Upper lobe of left lung (tissue), 4 donors: ENCODE results near the gene ANKRD34B.

Experiments
- EP300 ChIP-seq, 4 donors: sonication (generic); formaldehyde crosslinking; IDR thresholded peaks; one replicate each; pipeline ENCODE4 v1.5.1; 2017; ENCODE audit warnings: antibody characterized with exemption in 4 of 4, control low read depth in 2 of 4
- POLR2AphosphoS5 ChIP-seq, 2 donors: sonication (generic); formaldehyde crosslinking; IDR thresholded peaks; one replicate each; pipeline ENCODE4 v1.5.1; 2017; ENCODE audit warnings: antibody characterized with exemption in 2 of 2
- TF ChIP-seq, protein P1 (sequence below), 6 experiments: fragments of 450-650 bp in 4 of 6; fragments of 200-600 bp in 2 of 6; sonication (generic) in 2 of 6; IDR thresholded peaks; one replicate each; pipeline ENCODE4 v1.5.1; 2016 to 2019; ENCODE audit warnings: antibody characterized with exemption in 6 of 6

DNA sequence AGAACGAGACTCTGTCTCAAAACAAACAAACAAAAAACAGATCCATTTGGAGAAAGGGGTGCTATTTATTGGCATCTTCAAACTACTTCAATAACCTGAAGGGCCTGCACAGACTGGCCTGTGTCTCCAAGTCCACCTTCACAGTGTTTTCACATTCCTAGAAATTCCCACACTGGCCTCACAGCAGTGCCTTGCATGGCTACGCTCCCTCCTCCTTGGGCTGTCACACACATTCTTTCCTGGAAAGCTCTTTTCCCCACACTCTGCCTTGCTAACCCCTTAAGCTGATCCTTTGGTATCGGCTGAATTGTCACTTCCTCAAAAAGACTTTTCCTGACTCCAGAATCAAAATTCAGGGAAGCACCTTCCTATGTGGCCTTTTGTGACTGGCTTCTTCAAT is 62.4 kb downstream of the ANKRD34B start:
- TF ChIP-seq, protein P1, sequence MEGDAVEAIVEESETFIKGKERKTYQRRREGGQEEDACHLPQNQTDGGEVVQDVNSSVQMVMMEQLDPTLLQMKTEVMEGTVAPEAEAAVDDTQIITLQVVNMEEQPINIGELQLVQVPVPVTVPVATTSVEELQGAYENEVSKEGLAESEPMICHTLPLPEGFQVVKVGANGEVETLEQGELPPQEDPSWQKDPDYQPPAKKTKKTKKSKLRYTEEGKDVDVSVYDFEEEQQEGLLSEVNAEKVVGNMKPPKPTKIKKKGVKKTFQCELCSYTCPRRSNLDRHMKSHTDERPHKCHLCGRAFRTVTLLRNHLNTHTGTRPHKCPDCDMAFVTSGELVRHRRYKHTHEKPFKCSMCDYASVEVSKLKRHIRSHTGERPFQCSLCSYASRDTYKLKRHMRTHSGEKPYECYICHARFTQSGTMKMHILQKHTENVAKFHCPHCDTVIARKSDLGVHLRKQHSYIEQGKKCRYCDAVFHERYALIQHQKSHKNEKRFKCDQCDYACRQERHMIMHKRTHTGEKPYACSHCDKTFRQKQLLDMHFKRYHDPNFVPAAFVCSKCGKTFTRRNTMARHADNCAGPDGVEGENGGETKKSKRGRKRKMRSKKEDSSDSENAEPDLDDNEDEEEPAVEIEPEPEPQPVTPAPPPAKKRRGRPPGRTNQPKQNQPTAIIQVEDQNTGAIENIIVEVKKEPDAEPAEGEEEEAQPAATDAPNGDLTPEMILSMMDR (IDR thresholded peaks at IDR 0.05): no peak
- TF ChIP-seq POLR2AphosphoS5 (IDR thresholded peaks at IDR 0.05) (no peak), EP300 (IDR thresholded peaks at IDR 0.05) (no peak)
